ENCODE data around the gene ANXA11. TPM values are rescaled to one million over a fixed set of nuclear protein-coding genes. Genes with fewer than 3 reads are reported as not detected.
"Not testable (repeated sequence)": the region's sequence is repeated elsewhere in the genome, so short reads cannot be mapped to it uniquely, and the experiment has no call there.

ANXA11 gene
- total and polyA plus RNA-seq, 2 of the 4 experiments (the other 2 are of a cell fraction) = 39.4 to 109 TPM

DNA sequence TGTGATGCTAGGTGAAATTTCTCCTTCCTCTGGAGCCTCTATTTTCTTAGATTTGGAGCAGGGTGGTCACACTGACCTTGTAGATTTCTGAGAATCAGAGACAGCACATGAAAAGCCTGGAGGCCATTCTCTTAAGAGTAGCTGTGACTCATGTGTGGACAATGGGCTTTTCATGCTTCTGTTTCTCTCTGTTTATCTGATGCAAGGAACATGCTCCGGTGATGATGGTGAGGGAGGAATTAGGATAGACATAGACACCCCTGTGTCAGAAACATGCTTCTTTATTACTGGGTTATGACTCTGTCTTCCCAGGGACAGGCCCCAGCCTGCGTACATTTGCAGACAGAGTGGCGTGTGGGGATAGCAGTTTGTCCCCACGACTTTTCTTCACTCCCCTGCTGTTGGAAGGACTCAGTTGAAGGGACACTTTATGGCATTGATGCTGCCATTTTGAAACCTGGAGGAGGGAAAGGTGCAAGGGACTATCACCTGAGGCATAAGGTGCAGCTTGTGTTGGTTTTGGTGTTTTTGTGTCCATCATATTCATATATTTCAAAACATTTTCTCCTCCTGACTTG is 46.5 kb upstream of the ANXA11 start:
- CTCF ChIA-PET; POLR2A ChIA-PET (ENCODE audit: unreplicated experiment); H3K27me3 ChIP-seq (ENCODE audit: control insufficient read depth, insufficient read depth, low read length); H2BK20ac ChIP-seq (ENCODE audit: low read depth, low read length); H2AFZ ChIP-seq (replicated peaks; ENCODE audit: low read length, poor library complexity); H2BK5ac ChIP-seq (ENCODE audit: low read depth, low read length, poor library complexity, severe bottlenecking); H3K4me1 ChIP-seq (ENCODE audit: control insufficient read depth, insufficient read depth, low read length); H4K91ac ChIP-seq (ENCODE audit: insufficient read depth, low read depth, low read length); H3K9me3 ChIP-seq (ENCODE audit: control insufficient read depth, insufficient read depth, low read length); intact Hi-C loops (cut with micrococcal nuclease); H3K4me3 ChIP-seq (ENCODE audit: insufficient read depth, low read depth, low read length); BruUV-seq (replicated peaks); H2AK5ac ChIP-seq (ENCODE audit: low read depth, low read length); dilution Hi-C loops (cut with HindIII; ENCODE audit: low sequenced_read_pairs, unreplicated experiment); H3K9me1 ChIP-seq (ENCODE audit: insufficient read depth, low read length); H3K27ac ChIP-seq (ENCODE audit: insufficient read depth, low read length); H3K14ac ChIP-seq (replicated peaks; ENCODE audit: low read depth, low read length); H3K4me2 ChIP-seq (ENCODE audit: low read depth, low read length); H2BK120ac ChIP-seq (ENCODE audit: low read depth, low read length); H2BK15ac ChIP-seq (ENCODE audit: low read depth, low read length); H3K9ac ChIP-seq (ENCODE audit: low read depth, low read length); H4K5ac ChIP-seq (ENCODE audit: low read depth, low read length); H3K36me3 ChIP-seq (ENCODE audit: control insufficient read depth, insufficient read depth, low read length); H3K79me1 ChIP-seq (ENCODE audit: low read depth in 1 of 2, low read length in 2 of 2); H3K56ac ChIP-seq (ENCODE audit: extremely low read depth, insufficient read depth, low read length); DNase-seq; H4K20me1 ChIP-seq (ENCODE audit: insufficient read depth, low read length); H4K8ac ChIP-seq (ENCODE audit: low read depth in 2 of 2, low read length in 2 of 2); H2AK9ac ChIP-seq (replicated peaks; ENCODE audit: low read depth, low read length, poor library complexity); H3K23ac ChIP-seq (ENCODE audit: low read depth, low read length): not testable (repeated sequence)
- Histone ChIP-seq H3K18ac (ENCODE audit: low read depth, low read length) (0 out of 2 replicates have a peak overlapping the region, but pooled peaks have one; percentile 6), H3K4ac (ENCODE audit: low read depth, low read length) (peak overlapping the region; percentile 50; the same call in 1 of the 2 replicates)
- no CpG with 5 or more reads among the region's 4 CpGs for WGBS, 2 experiments (ENCODE audit: extremely low coverage in 2 of 2, insufficient read length in 1 of 2)
- ATAC-seq (ENCODE audit: low read depth) = peak; percentile 81
- in situ Hi-C loops (cut with MboI; ENCODE audit: low sequenced_read_pairs) = loop anchor here (25.0 kb wide), 1 partner anchor 689 kb away; the partner anchor contains the start of gene SFTPA2

- in situ Hi-C loops (cut with MboI; ENCODE audit: low sequenced_read_pairs) = loop anchor here (25.0 kb wide), 1 partner anchor 688 kb away; the partner anchor contains the start of gene SFTPA2
- H3K23ac ChIP-seq (ENCODE audit: low read depth, low read length); H4K20me1 ChIP-seq (ENCODE audit: insufficient read depth, low read length); H3K9ac ChIP-seq (ENCODE audit: low read depth, low read length); H3K79me1 ChIP-seq (ENCODE audit: low read depth in 1 of 2, low read length in 2 of 2); H2AFZ ChIP-seq (replicated peaks; ENCODE audit: low read length, poor library complexity); H3K9me1 ChIP-seq (ENCODE audit: insufficient read depth, low read length); H3K27me3 ChIP-seq (ENCODE audit: control insufficient read depth, insufficient read depth, low read length); H4K5ac ChIP-seq (ENCODE audit: low read depth, low read length); dilution Hi-C loops (cut with HindIII; ENCODE audit: low sequenced_read_pairs, unreplicated experiment); H2BK15ac ChIP-seq (ENCODE audit: low read depth, low read length); H2BK20ac ChIP-seq (ENCODE audit: low read depth, low read length); H2BK120ac ChIP-seq (ENCODE audit: low read depth, low read length); H2AK9ac ChIP-seq (replicated peaks; ENCODE audit: low read depth, low read length, poor library complexity); H2BK5ac ChIP-seq (ENCODE audit: low read depth, low read length, poor library complexity, severe bottlenecking); H4K91ac ChIP-seq (ENCODE audit: insufficient read depth, low read depth, low read length); H3K18ac ChIP-seq (ENCODE audit: low read depth, low read length); H3K56ac ChIP-seq (ENCODE audit: extremely low read depth, insufficient read depth, low read length); H3K14ac ChIP-seq (replicated peaks; ENCODE audit: low read depth, low read length); BruUV-seq (replicated peaks); H3K4me3 ChIP-seq (ENCODE audit: insufficient read depth, low read depth, low read length); H3K4me2 ChIP-seq (ENCODE audit: low read depth, low read length); intact Hi-C loops (cut with micrococcal nuclease); CTCF ChIA-PET; H3K4ac ChIP-seq (ENCODE audit: low read depth, low read length); DNase-seq; POLR2A ChIA-PET (ENCODE audit: unreplicated experiment); H4K8ac ChIP-seq (ENCODE audit: low read depth in 2 of 2, low read length in 2 of 2); H2AK5ac ChIP-seq (ENCODE audit: low read depth, low read length); H3K27ac ChIP-seq (ENCODE audit: insufficient read depth, low read length); H3K9me3 ChIP-seq (ENCODE audit: control insufficient read depth, insufficient read depth, low read length); H3K4me1 ChIP-seq (ENCODE audit: control insufficient read depth, insufficient read depth, low read length); H3K36me3 ChIP-seq (ENCODE audit: control insufficient read depth, insufficient read depth, low read length): not testable (repeated sequence)
- peak; percentile 66 for ATAC-seq (ENCODE audit: low read depth)
- no CpG with 5 or more reads among the region's 1 CpG for WGBS, 2 experiments (ENCODE audit: extremely low coverage in 2 of 2, insufficient read length in 1 of 2)
These were observed 45.1 kb upstream of the ANXA11 start for GRCh38 chr10:80250399-80250798.
